Stimulated activated CD4-positive, alpha-beta T cell treated with anti-CD3 and anti-CD28 coated beads, Interleukin-15, amount 100 ng/mL, for 1 hour (primary cell): ENCODE results near the gene ID2.
"Not testable (repeated sequence)": the region's sequence is repeated elsewhere in the genome, so short reads cannot be mapped to it uniquely, and the experiment has no call there.

ENCODE experiments used
- DNase-seq, 2 donors: peaks; one replicate each; pipeline ENCODE4 v3.0.0-alpha.2; 2020; ENCODE audit warnings: low read depth in 1 of 2, low spot score in 1 of 2

Gene ID2

DNA sequence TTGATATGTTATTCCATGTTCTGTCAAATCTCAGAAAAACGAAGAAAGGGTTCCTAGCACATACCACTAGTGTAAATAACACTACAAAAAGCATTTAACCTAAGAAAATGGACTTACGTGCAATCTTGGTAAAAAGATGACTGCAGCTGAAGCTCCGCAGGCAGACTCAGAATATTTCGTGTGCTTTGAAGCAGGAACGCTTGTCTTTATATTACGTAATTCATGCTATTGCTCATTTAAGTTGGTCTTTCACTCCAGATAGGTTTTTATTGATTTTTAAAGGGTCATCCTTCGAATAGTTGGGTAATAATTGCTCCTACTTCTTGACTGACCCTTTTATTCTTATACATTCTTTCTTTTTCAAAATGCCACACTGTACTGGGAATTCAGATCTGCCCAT, 44.0 kb downstream of the ID2 start:
- DNase-seq, result no peak

DNA sequence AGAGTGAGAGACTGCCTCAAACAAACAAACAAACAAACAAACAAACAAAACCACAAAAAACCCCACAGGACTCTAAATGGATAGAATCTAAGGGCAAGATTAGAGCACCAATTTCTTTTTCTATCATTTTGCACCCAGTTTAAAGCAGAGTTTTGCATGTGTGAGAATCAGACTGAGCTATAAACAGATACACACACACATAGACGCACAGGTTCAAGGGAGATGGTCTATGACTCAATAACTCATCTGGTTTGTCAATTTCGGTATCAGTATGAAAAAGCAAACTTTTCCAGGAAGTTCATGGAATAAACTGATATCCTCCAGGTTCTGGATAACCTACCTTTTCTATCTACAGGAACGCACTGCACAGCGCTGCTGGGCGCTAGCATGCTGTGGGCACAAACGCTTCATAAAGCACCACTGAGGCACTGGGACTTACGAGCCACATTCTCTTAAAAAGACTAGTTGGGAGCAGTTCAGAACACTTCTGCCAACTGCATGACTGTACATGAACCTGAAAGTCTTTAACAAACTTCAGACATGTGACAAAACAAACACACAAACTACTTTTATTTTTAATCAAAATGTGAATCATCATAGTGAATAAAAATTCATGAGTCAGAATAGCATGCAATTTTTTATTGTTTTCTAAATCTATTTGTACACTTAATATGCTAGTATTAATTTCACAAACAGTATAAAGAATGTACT, 46.6 kb downstream of the ID2 start:
- no peak for DNase-seq

DNA sequence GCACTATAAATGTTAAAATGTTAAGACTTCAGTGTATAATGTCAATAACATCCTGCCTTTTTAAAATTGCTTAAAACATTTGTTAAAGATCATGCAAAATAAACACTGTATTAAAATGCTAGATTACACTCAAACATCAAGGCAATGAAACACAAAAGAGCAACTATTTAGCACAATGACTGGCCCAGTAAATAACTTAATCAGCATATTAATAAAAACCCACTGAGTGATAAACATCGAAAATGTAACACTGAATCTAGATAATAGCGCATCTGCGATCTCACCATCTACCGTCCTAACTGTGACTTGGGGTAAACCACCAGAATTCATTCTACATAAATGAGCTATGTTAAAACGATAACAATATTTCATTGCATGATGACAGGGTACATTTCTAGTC, 47.2 kb downstream of the ID2 start:
- DNase-seq, result not testable (repeated sequence)

GRCh38 chr2:8729939-8730338, 48.1 kb downstream of the ID2 start:
- no peak for DNase-seq

GRCh38 chr2:8732601-8733000, 50.7 kb downstream of the ID2 start:
- DNase-seq, result no peak
